GM23338 (cell line): ENCODE measurements around the gene KIAA1586. TPM values are rescaled to one million over a fixed set of nuclear protein-coding genes. Genes with fewer than 3 reads are reported as not detected.
"Not testable (repeated sequence)": the region's sequence is repeated elsewhere in the genome, so short reads cannot be mapped to it uniquely, and the experiment has no call there.

Source experiments
- ATAC-seq: fragments of 200-7000 bp; cut with Tn5 transposase; 3 replicates; pipeline ENCODE4 v1.9.1; 2020
- DNase-seq: peaks from one replicate; pipeline ENCODE4 v3.0.0-alpha.2; 2015; ENCODE audit warnings: low spot score
- H2AFZ ChIP-seq: fragments of 200-600 bp; sonication (generic); 2 replicates; pipeline ENCODE4 v1.8.0; 2016; ENCODE audit warnings: antibody characterized with exemption, mild to moderate bottlenecking, moderate library complexity
- H3F3A ChIP-seq: fragments of 200-600 bp; sonication (generic); replicated peaks from 2 replicates; pipeline ENCODE4 v1.8.0; 2017; ENCODE audit warnings: antibody characterized with exemption, mixed run types, low read depth
- H3K27ac ChIP-seq: fragments of 200-600 bp; sonication (generic); 2 replicates; pipeline ENCODE4 v1.6.1; 2016; ENCODE audit warnings: low read depth
- H3K27me3 ChIP-seq: fragments of 200-600 bp; sonication (generic); 2 replicates; pipeline ENCODE4 v1.8.0; 2016; ENCODE audit warnings: mild to moderate bottlenecking, mixed run types, moderate library complexity; ENCODE audit not compliant: insufficient read depth
- H3K36me3 ChIP-seq: fragments of 200-600 bp; sonication (generic); 2 replicates; pipeline ENCODE4 v1.8.0; 2016; ENCODE audit warnings: mild to moderate bottlenecking; ENCODE audit not compliant: insufficient read depth
- H3K4me1 ChIP-seq: fragments of 200-600 bp; sonication (generic); 2 replicates; pipeline ENCODE4 v1.8.0; 2016; ENCODE audit warnings: mild to moderate bottlenecking, moderate library complexity; ENCODE audit not compliant: insufficient read depth
- H3K4me2 ChIP-seq: fragments of 200-600 bp; sonication (generic); 2 replicates; pipeline ENCODE4 v1.7.1; 2017; ENCODE audit warnings: mixed run types
- H3K4me3 ChIP-seq: fragments of 200-600 bp; sonication (generic); 2 replicates; pipeline ENCODE4 v1.6.1; 2016; ENCODE audit warnings: mixed run types
- H3K79me2 ChIP-seq: fragments of 200-600 bp; sonication (generic); replicated peaks from 2 replicates; pipeline ENCODE4 v1.8.0; 2017; ENCODE audit warnings: mild to moderate bottlenecking; ENCODE audit not compliant: insufficient read depth
- H3K9me2 ChIP-seq: fragments of 200-600 bp; sonication (generic); 2 replicates; pipeline ENCODE4 v1.8.0; 2017; ENCODE audit not compliant: insufficient read depth
- H4K20me1 ChIP-seq: fragments of 200-600 bp; sonication (generic); replicated peaks from 2 replicates; pipeline ENCODE4 v1.8.0; 2017; ENCODE audit warnings: mild to moderate bottlenecking; ENCODE audit not compliant: insufficient read depth
- H3K27ac Mint-ChIP-seq: 2 replicates; pipeline ENCODE4 v1.8.0; 2020; ENCODE audit warnings: inconsistent platforms, mild to moderate bottlenecking, moderate library complexity, mixed read lengths
- H3K27me3 Mint-ChIP-seq: 3 replicates; pipeline ENCODE4 v1.8.0; 2022; ENCODE audit warnings: low read depth, mild to moderate bottlenecking, moderate library complexity, mixed read lengths, inconsistent platforms; ENCODE audit not compliant: insufficient read depth, poor library complexity
- H3K36me3 Mint-ChIP-seq: 3 replicates; pipeline ENCODE4 v1.8.0; 2021; ENCODE audit warnings: low read depth, mild to moderate bottlenecking, inconsistent platforms, moderate library complexity, mixed read lengths
- H3K4me1 Mint-ChIP-seq: 3 replicates; pipeline ENCODE4 v1.8.0; 2020; ENCODE audit warnings: mild to moderate bottlenecking, inconsistent platforms, mixed read lengths
- H3K4me3 Mint-ChIP-seq: 3 replicates; pipeline ENCODE4 v1.8.0; 2021; ENCODE audit warnings: moderate library complexity, mild to moderate bottlenecking, inconsistent platforms, mixed read lengths
- H3K9me3 Mint-ChIP-seq: 3 replicates; pipeline ENCODE4 v1.8.0; 2020; ENCODE audit warnings: moderate library complexity, mild to moderate bottlenecking, inconsistent platforms, mixed read lengths
- CTCF ChIP-seq, 2 experiments: fragments of 200-600 bp in 1 of 2; sonication (generic) in 1 of 2; conservative IDR thresholded peaks; 2 replicates each; pipeline versions ENCODE4 v1.5.1 to v1.6.1; 2016 to 2017; ENCODE audit warnings: antibody characterized with exemption in 2 of 2, low read depth in 2 of 2, mild to moderate bottlenecking in 2 of 2, moderate library complexity in 1 of 2
- ETS1 ChIP-seq: IDR thresholded peaks from 2 replicates; pipeline ENCODE4 v1.6.1; 2016; ENCODE audit warnings: antibody characterized with exemption
- POLR2AphosphoS5 ChIP-seq: IDR thresholded peaks from 2 replicates; pipeline ENCODE4 v1.6.1; 2016; ENCODE audit warnings: antibody characterized with exemption, low read depth
- REST ChIP-seq: IDR thresholded peaks from one replicate; pipeline ENCODE4 v1.6.1; 2018; ENCODE audit warnings: antibody characterized with exemption; ENCODE audit not compliant: unreplicated experiment
- ZNF331 ChIP-seq: fragments of 250-450 bp; sonication (Bioruptor Pico); IDR thresholded peaks from 2 replicates; pipeline ENCODE4 v1.5.0; 2020; ENCODE audit warnings: low read depth, mild to moderate bottlenecking, moderate library complexity
- ZNF462 ChIP-seq: fragments of 250-450 bp; sonication (Bioruptor Pico); IDR thresholded peaks from 2 replicates; pipeline ENCODE4 v1.5.0; 2020; ENCODE audit warnings: mild to moderate bottlenecking, moderate library complexity
- long read RNA-seq: library from polyadenylated mRNA; unstranded; transcript quantifications from one replicate; pipeline ENCODE4 v2.0.0, GENCODE V29; 2020; ENCODE audit not compliant: unreplicated experiment
- polyA plus RNA-seq: library from polyadenylated mRNA; unstranded; fragments of >200 nt; fragmentation: Nextera tagmentation; extraction: Ambion mirVana; gene quantifications from 2 replicates; pipeline ENCODE4 v1.2.1, GENCODE V29; 2016
- total RNA-seq: library from RNA; depleted of rRNA; stranded (reverse); fragments of >200 nt; shearing (Covaris generic); gene quantifications from 2 replicates; pipeline ENCODE4 v1.2.3, GENCODE V29; 2014; rRNA removed

KIAA1586 gene
- total RNA-seq (21.3 and 24.0 TPM in 2 replicates), polyA plus RNA-seq (30.2 and 37.7 TPM in 2 replicates)
- long read RNA-seq, transcript KIAA1586-201 (4 exons, 2,933 nt): major isoform, 10 of 16 reads
- long read RNA-seq, partial matches to known transcripts: 2 of 16 reads
- long read RNA-seq, other reads (novel, unspliced or antisense): 1 of 16 reads

GRCh38 chr6:57046332-57047256 is at the start of gene KIAA1586:
Gene KIAA1586, plus strand, starts transcription at chr6:57046693. Its CDS starts 63 bp downstream, at chr6:57046756.
- Mint-ChIP-seq H3K36me3 (peaks cover 30% of the 10 kb centered on the region), H3K4me3 (peak within 1 kb of the TSS; percentile 89), H3K4me1 (peaks cover 14% of the 10 kb centered on the region), H3K27ac (peak within 1 kb of the TSS; percentile 86)
- peak within 1 kb of the TSS; percentile 90 for H3K4me2 ChIP-seq
- DNase-seq: peak; percentile 88
- H3K36me3 ChIP-seq: peaks cover 11% of the 10 kb centered on the region; the same call in 1 of the 2 replicates
- peak within 1 kb of the TSS; percentile 62; the same call in 1 of the 2 replicates for H3K27ac ChIP-seq
- H3K4me1 ChIP-seq: peaks cover 13% of the 10 kb centered on the region
- not testable (repeated sequence) for H3K27me3 ChIP-seq, H3F3A ChIP-seq, H4K20me1 ChIP-seq, H3K9me3 Mint-ChIP-seq, H3K27me3 Mint-ChIP-seq, H3K9me2 ChIP-seq
- peak; percentile 71 for TF ChIP-seq POLR2AphosphoS5
- peak; percentile 96 for ATAC-seq
- H2AFZ ChIP-seq: peak within 1 kb of the TSS; percentile 97
- peaks cover 34% of the 10 kb centered on the region for H3K79me2 ChIP-seq
- H3K4me3 ChIP-seq: peak within 1 kb of the TSS; percentile 80

GRCh38 chr6:56999049-56999448 is 47.4 kb upstream of the KIAA1586 start:
- Histone ChIP-seq H3K9me2 (no peaks in the 10 kb centered on the region), H3K27me3 (no peaks in the 10 kb centered on the region), H3K4me1 (no peaks in the 10 kb centered on the region), H3K4me3 (no peak overlapping the region), H3K4me2 (no peak overlapping the region), H3K36me3 (no peaks in the 10 kb centered on the region), H3K27ac (no peak overlapping the region), H3F3A (no peaks in the 10 kb centered on the region), H3K79me2 (no peaks in the 10 kb centered on the region), H2AFZ (no peak overlapping the region), H4K20me1 (no peaks in the 10 kb centered on the region)
- Mint-ChIP-seq H3K4me3 (no peak overlapping the region), H3K27me3 (peaks cover 9% of the 10 kb centered on the region), H3K36me3 (peaks cover 14% of the 10 kb centered on the region), H3K4me1 (no peaks in the 10 kb centered on the region; the same call in 2 of the 3 replicates), H3K9me3 (peaks cover 25% of the 10 kb centered on the region), H3K27ac (no peak overlapping the region)
- no peak for ATAC-seq
- DNase-seq: no peak
- TF ChIP-seq ZNF462 (no peak), REST (no peak), ETS1 (no peak), CTCF (conservative IDR thresholded peaks at IDR 0.05; ENCODE audit: low read depth in 2 of 2) (no peak), ZNF331 (CRISPR knock-in tag) (no peak)
